ENCODE results near the gene MED6.

DNA sequence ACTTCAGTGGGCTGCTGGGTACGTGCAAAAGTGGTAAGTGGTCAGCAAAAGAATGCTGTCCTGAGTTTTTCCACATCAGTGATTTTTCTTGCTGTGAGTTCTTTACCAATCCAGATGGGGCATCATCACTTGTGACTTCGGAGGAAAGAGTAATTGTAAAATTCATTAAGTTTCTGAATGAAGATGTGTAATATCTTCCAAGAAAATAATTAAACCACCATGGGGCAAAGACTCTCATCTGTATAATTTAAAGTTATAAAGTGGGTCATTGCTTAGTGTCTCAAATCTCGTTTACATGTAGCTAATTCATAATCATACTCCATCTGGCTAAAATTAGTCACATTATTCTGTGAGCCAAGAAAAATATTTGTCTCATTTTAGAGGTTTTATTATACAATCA, 10.8 kb upstream of the MED6 start:
- no peak for TF ChIP-seq POLR2AphosphoS5 (IDR thresholded peaks at IDR 0.05; ENCODE audit: low read depth)
- TF ChIP-seq, protein P1, sequence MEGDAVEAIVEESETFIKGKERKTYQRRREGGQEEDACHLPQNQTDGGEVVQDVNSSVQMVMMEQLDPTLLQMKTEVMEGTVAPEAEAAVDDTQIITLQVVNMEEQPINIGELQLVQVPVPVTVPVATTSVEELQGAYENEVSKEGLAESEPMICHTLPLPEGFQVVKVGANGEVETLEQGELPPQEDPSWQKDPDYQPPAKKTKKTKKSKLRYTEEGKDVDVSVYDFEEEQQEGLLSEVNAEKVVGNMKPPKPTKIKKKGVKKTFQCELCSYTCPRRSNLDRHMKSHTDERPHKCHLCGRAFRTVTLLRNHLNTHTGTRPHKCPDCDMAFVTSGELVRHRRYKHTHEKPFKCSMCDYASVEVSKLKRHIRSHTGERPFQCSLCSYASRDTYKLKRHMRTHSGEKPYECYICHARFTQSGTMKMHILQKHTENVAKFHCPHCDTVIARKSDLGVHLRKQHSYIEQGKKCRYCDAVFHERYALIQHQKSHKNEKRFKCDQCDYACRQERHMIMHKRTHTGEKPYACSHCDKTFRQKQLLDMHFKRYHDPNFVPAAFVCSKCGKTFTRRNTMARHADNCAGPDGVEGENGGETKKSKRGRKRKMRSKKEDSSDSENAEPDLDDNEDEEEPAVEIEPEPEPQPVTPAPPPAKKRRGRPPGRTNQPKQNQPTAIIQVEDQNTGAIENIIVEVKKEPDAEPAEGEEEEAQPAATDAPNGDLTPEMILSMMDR (conservative IDR thresholded peaks at IDR 0.05; ENCODE audit: low read depth in 2 of 2): no peak
- TF ChIP-seq, protein P2, sequence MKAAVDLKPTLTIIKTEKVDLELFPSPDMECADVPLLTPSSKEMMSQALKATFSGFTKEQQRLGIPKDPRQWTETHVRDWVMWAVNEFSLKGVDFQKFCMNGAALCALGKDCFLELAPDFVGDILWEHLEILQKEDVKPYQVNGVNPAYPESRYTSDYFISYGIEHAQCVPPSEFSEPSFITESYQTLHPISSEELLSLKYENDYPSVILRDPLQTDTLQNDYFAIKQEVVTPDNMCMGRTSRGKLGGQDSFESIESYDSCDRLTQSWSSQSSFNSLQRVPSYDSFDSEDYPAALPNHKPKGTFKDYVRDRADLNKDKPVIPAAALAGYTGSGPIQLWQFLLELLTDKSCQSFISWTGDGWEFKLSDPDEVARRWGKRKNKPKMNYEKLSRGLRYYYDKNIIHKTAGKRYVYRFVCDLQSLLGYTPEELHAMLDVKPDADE (IDR thresholded peaks at IDR 0.05): no peak
- TF ChIP-seq, protein P3, sequence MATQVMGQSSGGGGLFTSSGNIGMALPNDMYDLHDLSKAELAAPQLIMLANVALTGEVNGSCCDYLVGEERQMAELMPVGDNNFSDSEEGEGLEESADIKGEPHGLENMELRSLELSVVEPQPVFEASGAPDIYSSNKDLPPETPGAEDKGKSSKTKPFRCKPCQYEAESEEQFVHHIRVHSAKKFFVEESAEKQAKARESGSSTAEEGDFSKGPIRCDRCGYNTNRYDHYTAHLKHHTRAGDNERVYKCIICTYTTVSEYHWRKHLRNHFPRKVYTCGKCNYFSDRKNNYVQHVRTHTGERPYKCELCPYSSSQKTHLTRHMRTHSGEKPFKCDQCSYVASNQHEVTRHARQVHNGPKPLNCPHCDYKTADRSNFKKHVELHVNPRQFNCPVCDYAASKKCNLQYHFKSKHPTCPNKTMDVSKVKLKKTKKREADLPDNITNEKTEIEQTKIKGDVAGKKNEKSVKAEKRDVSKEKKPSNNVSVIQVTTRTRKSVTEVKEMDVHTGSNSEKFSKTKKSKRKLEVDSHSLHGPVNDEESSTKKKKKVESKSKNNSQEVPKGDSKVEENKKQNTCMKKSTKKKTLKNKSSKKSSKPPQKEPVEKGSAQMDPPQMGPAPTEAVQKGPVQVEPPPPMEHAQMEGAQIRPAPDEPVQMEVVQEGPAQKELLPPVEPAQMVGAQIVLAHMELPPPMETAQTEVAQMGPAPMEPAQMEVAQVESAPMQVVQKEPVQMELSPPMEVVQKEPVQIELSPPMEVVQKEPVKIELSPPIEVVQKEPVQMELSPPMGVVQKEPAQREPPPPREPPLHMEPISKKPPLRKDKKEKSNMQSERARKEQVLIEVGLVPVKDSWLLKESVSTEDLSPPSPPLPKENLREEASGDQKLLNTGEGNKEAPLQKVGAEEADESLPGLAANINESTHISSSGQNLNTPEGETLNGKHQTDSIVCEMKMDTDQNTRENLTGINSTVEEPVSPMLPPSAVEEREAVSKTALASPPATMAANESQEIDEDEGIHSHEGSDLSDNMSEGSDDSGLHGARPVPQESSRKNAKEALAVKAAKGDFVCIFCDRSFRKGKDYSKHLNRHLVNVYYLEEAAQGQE (IDR thresholded peaks at IDR 0.05; ENCODE audit: unreplicated experiment): no peak
- no peak for TF ChIP-seq EZH2 (IDR thresholded peaks at IDR 0.05; ENCODE audit: low read depth, unreplicated experiment)
- TF ChIP-seq EZH2phosphoT487 (IDR thresholded peaks at IDR 0.05; ENCODE audit: unreplicated experiment): no peak

Data from GM23338 (cell line).